K562 (cell line): Measurements from ENCODE around the gene MEGF11. TPM values are rescaled to one million over a fixed set of nuclear protein-coding genes. Genes with fewer than 3 reads are reported as not detected.

Source experiments
- ARID2 ChIP-seq: fragments of 450-650 bp; IDR thresholded peaks from 2 replicates; pipeline ENCODE4 v1.6.1; 2017; ENCODE audit warnings: antibody characterized with exemption, mild to moderate bottlenecking
- CBFA2T3 ChIP-seq: fragments of 450-650 bp; IDR thresholded peaks from 2 replicates; pipeline ENCODE4 v1.6.1; 2017
- CEBPG ChIP-seq, 3 experiments: fragments of 200-800 bp in 1 of 3; sonication (Bioruptor generic) in 1 of 3; sonication (generic) in 1 of 3; formaldehyde crosslinking in 1 of 3; IDR thresholded peaks in 2 of 3; conservative IDR thresholded peaks in 1 of 3; 2 replicates each; pipeline versions ENCODE4 v1.6.1 to v1.8.0; 2016 to 2022; ENCODE audit warnings: missing compliant biosample characterization in 2 of 3, missing genetic modification characterization in 2 of 3, mild to moderate bottlenecking in 1 of 3, missing genetic modification reagents in 1 of 3
- HES1 ChIP-seq: fragments of 450-650 bp; IDR thresholded peaks from 2 replicates; pipeline ENCODE4 v1.6.1; 2016; ENCODE audit warnings: low read depth, mild to moderate bottlenecking, moderate library complexity
- HNRNPLL ChIP-seq: fragments of 200-400 bp; formaldehyde crosslinking; IDR thresholded peaks from 2 replicates; pipeline ENCODE4 v1.6.1; 2017; ENCODE audit warnings: low read length, low read depth, mild to moderate bottlenecking; ENCODE audit not compliant: poor library complexity, severe bottlenecking
- IFI16 ChIP-seq: fragments of 250-450 bp; sonication (Bioruptor Pico); IDR thresholded peaks from 2 replicates; pipeline ENCODE4 v2.1.2; 2022; ENCODE audit warnings: mild to moderate bottlenecking, inconsistent platforms
- MEF2D ChIP-seq: conservative IDR thresholded peaks from 2 replicates; pipeline ENCODE4 v1.6.1; 2016; ENCODE audit warnings: low read depth, missing genetic modification characterization, missing compliant biosample characterization
- MIER1 ChIP-seq: fragments of 450-650 bp; IDR thresholded peaks from 2 replicates; pipeline ENCODE4 v1.6.1; 2016; ENCODE audit warnings: antibody characterized with exemption, mild to moderate bottlenecking, low read depth
- NCOA4 ChIP-seq: fragments of 450-650 bp; IDR thresholded peaks from 2 replicates; pipeline ENCODE4 v1.6.1; 2018; ENCODE audit warnings: mild to moderate bottlenecking; ENCODE audit not compliant: partially characterized antibody
- REST ChIP-seq, 2 experiments: fragments of 450-650 bp; formaldehyde crosslinking in 1 of 2; IDR thresholded peaks; 2 replicates each; pipeline versions ENCODE4 v1.4.0 to v1.6.1; 2014 to 2020; ENCODE audit warnings: mild to moderate bottlenecking in 2 of 2, borderline replicate concordance in 1 of 2, low read depth in 1 of 2
- TAF1 ChIP-seq: IDR thresholded peaks from 2 replicates; pipeline ENCODE4 v1.6.1; 2011; ENCODE audit warnings: mild to moderate bottlenecking, low read length, moderate library complexity; ENCODE audit not compliant: insufficient read depth, control insufficient read depth, severe bottlenecking; ENCODE audit errors: extremely low read depth
- ZFX ChIP-seq: sonication (generic); formaldehyde crosslinking; IDR thresholded peaks from 2 replicates; pipeline ENCODE4 v1.8.0; 2022; ENCODE audit warnings: mild to moderate bottlenecking, missing genetic modification reagents, moderate library complexity
- ZNF232 ChIP-seq: sonication (generic); formaldehyde crosslinking; IDR thresholded peaks from 2 replicates; pipeline ENCODE4 v1.8.0; 2022; ENCODE audit warnings: mild to moderate bottlenecking, missing genetic modification reagents
- ZNF24 ChIP-seq: fragments of 450-650 bp; IDR thresholded peaks from 2 replicates; pipeline ENCODE4 v1.6.1; 2016
- ZNF263 ChIP-seq: sonication (generic); formaldehyde crosslinking; IDR thresholded peaks from 2 replicates; pipeline ENCODE4 v1.8.0; 2022; ENCODE audit warnings: mild to moderate bottlenecking, missing genetic modification reagents, borderline replicate concordance
- polyA plus RNA-seq, 8 experiments: library from polyadenylated mRNA; depleted of rRNA in 4 of 8; stranded (reverse) in 5 of 8; unstranded in 3 of 8; fragments of >200 nt; fragmentation: Nextera tagmentation in 2 of 8; fragmentation: Illumina TruSeq in 1 of 8; extraction: Ambion mirVana in 2 of 8; extraction: Trizol in 1 of 8; gene quantifications; 2 replicates each; pipeline versions ENCODE4 v1.2.1 to v1.2.3, GENCODE V29; 2011 to 2014; ENCODE audit warnings: inconsistent platforms in 1 of 8, missing spikeins in 1 of 8
- total RNA-seq, 7 experiments: library from RNA; depleted of rRNA in 6 of 7; stranded (reverse); fragments of >200 nt in 6 of 7; fragmentation: Illumina TruSeq in 2 of 7; extraction: Trizol in 2 of 7; gene quantifications; 2 replicates each; pipeline versions ENCODE4 v1.2.1 to v1.2.3, GENCODE V29; 2011 to 2021; ENCODE audit warnings: low replicate concordance in 1 of 7
- TF ChIP-seq, protein P1 (sequence below): fragments of 450-650 bp; IDR thresholded peaks from 2 replicates; pipeline ENCODE4 v1.7.0; 2016; ENCODE audit warnings: borderline replicate concordance

Gene MEGF11
- total and polyA plus RNA-seq, 9 of the 15 experiments (the other 6 are each of a cell fraction or from before 2014, with no cell fraction given) = 0.06 to 0.23 (median 0.20) TPM; not detected in 6

GRCh38 chr15:65869126-65869953, 384.2 kb downstream of the MEGF11 start, which contains the start of gene RAB11A (continued):
- TF ChIP-seq TAF1 (peak; percentile 80), ZFX (peak; percentile 91), NCOA4 (no peak), CEBPG (CRISPR knock-in tag; IDR thresholded peaks at IDR 0.05) (no peak), CEBPG (tag; conservative IDR thresholded peaks at IDR 0.05 in 1 of 2, IDR thresholded peaks at IDR 0.05 in 1 of 2) (no peak), HNRNPLL (peak; percentile 81), ZNF24 (0 out of 2 replicates have a peak, but pooled peaks have one; percentile 30), REST (IDR thresholded peaks at IDR 0.05; ENCODE audit: borderline replicate concordance) (peak; percentile 85), REST (CRISPR knock-in tag; IDR thresholded peaks at IDR 0.05; ENCODE audit: low read depth) (no peak), ARID2 (0 out of 2 replicates have a peak, but pooled peaks have one; percentile 6), CBFA2T3 (no peak; the same call in 1 of the 2 replicates), MEF2D (tag) (no peak), HES1 (0 out of 2 replicates have a peak, but pooled peaks have one; percentile 31), ZNF263 (peak; percentile 42; the same call in 1 of the 2 replicates), ZNF232 (CRISPR knock-in tag) (0 out of 2 replicates have a peak, but pooled peaks have one; percentile 16), MIER1 (no peak), IFI16 (no peak)
- TF ChIP-seq, protein P1, sequence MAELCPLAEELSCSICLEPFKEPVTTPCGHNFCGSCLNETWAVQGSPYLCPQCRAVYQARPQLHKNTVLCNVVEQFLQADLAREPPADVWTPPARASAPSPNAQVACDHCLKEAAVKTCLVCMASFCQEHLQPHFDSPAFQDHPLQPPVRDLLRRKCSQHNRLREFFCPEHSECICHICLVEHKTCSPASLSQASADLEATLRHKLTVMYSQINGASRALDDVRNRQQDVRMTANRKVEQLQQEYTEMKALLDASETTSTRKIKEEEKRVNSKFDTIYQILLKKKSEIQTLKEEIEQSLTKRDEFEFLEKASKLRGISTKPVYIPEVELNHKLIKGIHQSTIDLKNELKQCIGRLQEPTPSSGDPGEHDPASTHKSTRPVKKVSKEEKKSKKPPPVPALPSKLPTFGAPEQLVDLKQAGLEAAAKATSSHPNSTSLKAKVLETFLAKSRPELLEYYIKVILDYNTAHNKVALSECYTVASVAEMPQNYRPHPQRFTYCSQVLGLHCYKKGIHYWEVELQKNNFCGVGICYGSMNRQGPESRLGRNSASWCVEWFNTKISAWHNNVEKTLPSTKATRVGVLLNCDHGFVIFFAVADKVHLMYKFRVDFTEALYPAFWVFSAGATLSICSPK = no peak
